ENCODE measurements around the gene ZDHHC6.
"Not testable (repeated sequence)": the region's sequence is repeated elsewhere in the genome, so short reads cannot be mapped to it uniquely, and the experiment has no call there.

ZDHHC6 gene

GRCh38 chr10:112388548-112388947 is 58.2 kb downstream of the ZDHHC6 start:
- DNase-seq = no peak

DNA sequence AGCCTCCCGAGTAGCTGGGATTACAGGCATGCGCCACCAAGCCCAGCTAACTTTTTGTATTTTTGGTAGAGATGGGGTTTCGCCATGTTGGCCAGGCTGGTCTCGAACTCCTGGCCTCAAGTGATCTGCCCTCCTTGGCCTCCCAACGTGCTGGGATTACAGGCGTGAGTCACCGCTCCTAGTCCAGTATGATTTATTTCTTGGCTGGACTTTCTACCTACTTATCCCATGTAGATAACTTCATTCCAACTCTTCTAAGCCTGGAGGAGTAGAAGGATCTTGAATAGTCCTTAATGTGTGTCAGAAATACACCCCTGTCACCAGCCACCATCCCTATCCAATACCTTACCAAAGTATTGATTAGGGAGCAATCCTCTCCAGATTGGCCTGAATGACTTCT is 58.7 kb downstream of the ZDHHC6 start:
- DNase-seq = not testable (repeated sequence)

- DNase-seq = no peak
Measured at GRCh38 chr10:112385201-112385600, 61.5 kb downstream of the ZDHHC6 start.

- no peak for DNase-seq
Measured at GRCh38 chr10:112384141-112384540, 62.6 kb downstream of the ZDHHC6 start.

GRCh38 chr10:112383325-112383724 is 63.4 kb downstream of the ZDHHC6 start:
- no peak for DNase-seq

GRCh38 chr10:112382515-112383235 is 64.0 kb downstream of the ZDHHC6 start:
- no peak for DNase-seq

Data from SHP77 treated with DMSO at 0.1 percent for 48 hours (cell line).